Measurements from ENCODE around the gene LRFN4. TPM values are rescaled to one million over a fixed set of nuclear protein-coding genes. Genes with fewer than 3 reads are reported as not detected.
A peak's percentile ranks its signal among the peaks of the same experiment; 100 is the strongest.

Gene LRFN4
- total and polyA plus RNA-seq, 4 donors = 0.75 to 3.4 (median 1.5) TPM; not detected in 1

DNA sequence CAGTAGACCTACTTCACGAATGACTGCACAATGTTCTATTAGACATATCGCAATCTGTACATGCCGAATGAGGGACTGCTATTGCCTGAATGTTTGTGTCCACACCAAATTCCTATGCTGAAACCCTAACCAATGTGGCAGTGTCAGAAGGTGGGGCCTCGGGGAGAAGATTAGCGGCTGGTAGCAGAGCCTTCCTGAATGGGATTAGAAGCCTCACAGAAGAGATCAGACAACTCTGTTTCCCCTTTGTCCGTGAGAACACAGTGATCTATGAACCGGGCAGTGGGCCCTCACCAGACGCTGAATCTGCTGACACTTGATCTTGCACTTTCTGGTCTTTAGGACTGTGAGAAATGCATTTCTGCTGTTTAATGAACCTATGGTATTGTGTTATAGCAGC, 33.1 kb downstream of the LRFN4 start:
- no peaks in the 10 kb centered on the region for H3K36me3 ChIP-seq (ENCODE audit: control insufficient read depth in 4 of 4, insufficient read depth in 3 of 4, low read depth in 1 of 4, low read length in 3 of 4)
- 81% methylated on average over 8 of the region's 8 CpGs for WGBS
- H3K9ac ChIP-seq (ENCODE audit: low read depth in 1 of 2, low read length in 2 of 2) = no peak overlapping the region
- peaks cover under 1 to 16% (median 6%) of the 10 kb centered on the region in 4 donors for H3K4me1 ChIP-seq (ENCODE audit: control insufficient read depth in 4 of 4, insufficient read depth in 4 of 4, low read length in 3 of 4)
- H3K9me3 ChIP-seq (ENCODE audit: control insufficient read depth in 4 of 4, low read length in 3 of 4) = no peaks in the 10 kb centered on the region
- no peak overlapping the region for H3K4me3 ChIP-seq (ENCODE audit: low read depth in 1 of 3, low read length in 3 of 3)
- TF ChIP-seq FOXA1 (IDR thresholded peaks at IDR 0.05) (no peak), YY1 (IDR thresholded peaks at IDR 0.05) (no peak), FOXA2 (IDR thresholded peaks at IDR 0.05) (no peak), NR2F2 (IDR thresholded peaks at IDR 0.05) (no peak), GABPA (IDR thresholded peaks at IDR 0.05 in 1 of 2, conservative IDR thresholded peaks at IDR 0.05 in 1 of 2) (no peak), EGR1 (IDR thresholded peaks at IDR 0.05; ENCODE audit: low read depth in 2 of 2) (no peak), RAD21 (IDR thresholded peaks at IDR 0.05) (no peak), HNF4A (conservative IDR thresholded peaks at IDR 0.05) (no peak)
- TF ChIP-seq, protein P1, sequence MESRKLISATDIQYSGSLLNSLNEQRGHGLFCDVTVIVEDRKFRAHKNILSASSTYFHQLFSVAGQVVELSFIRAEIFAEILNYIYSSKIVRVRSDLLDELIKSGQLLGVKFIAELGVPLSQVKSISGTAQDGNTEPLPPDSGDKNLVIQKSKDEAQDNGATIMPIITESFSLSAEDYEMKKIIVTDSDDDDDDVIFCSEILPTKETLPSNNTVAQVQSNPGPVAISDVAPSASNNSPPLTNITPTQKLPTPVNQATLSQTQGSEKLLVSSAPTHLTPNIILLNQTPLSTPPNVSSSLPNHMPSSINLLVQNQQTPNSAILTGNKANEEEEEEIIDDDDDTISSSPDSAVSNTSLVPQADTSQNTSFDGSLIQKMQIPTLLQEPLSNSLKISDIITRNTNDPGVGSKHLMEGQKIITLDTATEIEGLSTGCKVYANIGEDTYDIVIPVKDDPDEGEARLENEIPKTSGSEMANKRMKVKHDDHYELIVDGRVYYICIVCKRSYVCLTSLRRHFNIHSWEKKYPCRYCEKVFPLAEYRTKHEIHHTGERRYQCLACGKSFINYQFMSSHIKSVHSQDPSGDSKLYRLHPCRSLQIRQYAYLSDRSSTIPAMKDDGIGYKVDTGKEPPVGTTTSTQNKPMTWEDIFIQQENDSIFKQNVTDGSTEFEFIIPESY (IDR thresholded peaks at IDR 0.05) = no peak
- H3K27ac ChIP-seq (ENCODE audit: low read depth in 1 of 2, low read length in 2 of 2) = no peak overlapping the region
- no peak for DNase-seq (ENCODE audit: low spot score)
- no peaks in the 10 kb centered on the region for H3K27me3 ChIP-seq (ENCODE audit: control insufficient read depth in 4 of 4, insufficient read depth in 4 of 4, low read length in 3 of 4)

DNA sequence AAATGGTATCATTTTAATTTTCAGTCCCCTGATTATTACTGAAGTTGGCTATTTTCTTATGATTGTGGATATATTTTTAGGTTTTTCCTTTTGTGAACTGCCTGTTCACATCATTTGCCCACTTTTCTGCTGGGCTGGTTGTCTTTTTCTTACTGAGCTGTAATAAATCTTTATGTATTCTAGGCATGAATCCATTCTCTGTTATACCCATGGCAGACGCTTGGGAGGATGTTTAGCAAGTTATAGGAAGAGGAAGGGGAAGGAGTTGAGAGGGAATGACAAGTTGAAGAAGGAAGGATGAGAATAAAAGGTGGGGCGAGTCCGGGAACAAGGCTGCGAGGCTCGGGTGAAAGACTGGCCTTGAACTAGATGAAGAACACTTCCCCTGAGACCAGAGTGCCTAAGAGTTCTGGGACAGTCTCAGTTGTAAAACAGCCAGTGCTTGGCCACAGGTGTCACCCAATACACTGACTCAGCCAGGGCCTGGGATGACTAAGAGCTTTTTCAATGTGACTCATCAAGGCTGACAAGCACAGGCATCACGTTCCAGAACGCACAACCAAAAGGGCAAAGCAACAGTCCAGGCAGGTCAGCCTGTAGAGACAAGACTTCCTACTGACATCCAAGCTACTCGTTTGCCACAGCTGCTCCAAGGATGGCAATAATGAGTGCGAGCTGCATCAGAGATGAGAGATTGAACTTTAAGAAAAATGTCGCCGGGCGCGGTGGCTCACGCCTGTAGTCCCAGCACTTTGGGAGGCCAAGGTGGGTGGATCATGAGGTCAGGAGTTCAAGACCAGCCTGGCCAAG, 35.2 kb downstream of the LRFN4 start:
- Histone ChIP-seq H3K27me3 (ENCODE audit: control insufficient read depth in 4 of 4, insufficient read depth in 4 of 4, low read length in 3 of 4) (no peaks in the 10 kb centered on the region), H3K9me3 (ENCODE audit: control insufficient read depth in 4 of 4, low read length in 3 of 4) (no peaks in the 10 kb centered on the region), H3K9ac (ENCODE audit: low read depth in 1 of 2, low read length in 2 of 2) (no peak overlapping the region), H3K36me3 (ENCODE audit: control insufficient read depth in 4 of 4, insufficient read depth in 3 of 4, low read depth in 1 of 4, low read length in 3 of 4) (no peaks in the 10 kb centered on the region), H3K4me3 (ENCODE audit: low read depth in 1 of 3, low read length in 3 of 3) (no peak overlapping the region), H3K4me1 (ENCODE audit: control insufficient read depth in 4 of 4, insufficient read depth in 4 of 4, low read length in 3 of 4) (peaks cover 0 to 9% (median 4%) of the 10 kb centered on the region in 4 donors), H3K27ac (ENCODE audit: low read depth in 1 of 2, low read length in 2 of 2) (peak overlapping the region in 1 of 2 donors; percentile 48)
- TF ChIP-seq, protein P2, sequence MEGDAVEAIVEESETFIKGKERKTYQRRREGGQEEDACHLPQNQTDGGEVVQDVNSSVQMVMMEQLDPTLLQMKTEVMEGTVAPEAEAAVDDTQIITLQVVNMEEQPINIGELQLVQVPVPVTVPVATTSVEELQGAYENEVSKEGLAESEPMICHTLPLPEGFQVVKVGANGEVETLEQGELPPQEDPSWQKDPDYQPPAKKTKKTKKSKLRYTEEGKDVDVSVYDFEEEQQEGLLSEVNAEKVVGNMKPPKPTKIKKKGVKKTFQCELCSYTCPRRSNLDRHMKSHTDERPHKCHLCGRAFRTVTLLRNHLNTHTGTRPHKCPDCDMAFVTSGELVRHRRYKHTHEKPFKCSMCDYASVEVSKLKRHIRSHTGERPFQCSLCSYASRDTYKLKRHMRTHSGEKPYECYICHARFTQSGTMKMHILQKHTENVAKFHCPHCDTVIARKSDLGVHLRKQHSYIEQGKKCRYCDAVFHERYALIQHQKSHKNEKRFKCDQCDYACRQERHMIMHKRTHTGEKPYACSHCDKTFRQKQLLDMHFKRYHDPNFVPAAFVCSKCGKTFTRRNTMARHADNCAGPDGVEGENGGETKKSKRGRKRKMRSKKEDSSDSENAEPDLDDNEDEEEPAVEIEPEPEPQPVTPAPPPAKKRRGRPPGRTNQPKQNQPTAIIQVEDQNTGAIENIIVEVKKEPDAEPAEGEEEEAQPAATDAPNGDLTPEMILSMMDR (IDR thresholded peaks at IDR 0.05; ENCODE audit: low read depth, low read length, missing input control) = no peak
- TF ChIP-seq JUND (IDR thresholded peaks at IDR 0.05) (peak; percentile 67 to 93), FOXA1 (IDR thresholded peaks at IDR 0.05) (no peak), HNF4G (IDR thresholded peaks at IDR 0.05) (no peak), YY1 (IDR thresholded peaks at IDR 0.05) (peak; percentile 12), RXRA (IDR thresholded peaks at IDR 0.05) (peak; percentile 37 to 72), NR2F2 (IDR thresholded peaks at IDR 0.05) (no peak), GABPA (IDR thresholded peaks at IDR 0.05 in 1 of 2, conservative IDR thresholded peaks at IDR 0.05 in 1 of 2) (no peak), FOXA2 (IDR thresholded peaks at IDR 0.05) (peak; percentile 24), HNF4A (conservative IDR thresholded peaks at IDR 0.05) (peak; percentile 60 to 84), SP1 (IDR thresholded peaks at IDR 0.05) (no peak), TAF1 (conservative IDR thresholded peaks at IDR 0.05) (no peak), RAD21 (IDR thresholded peaks at IDR 0.05) (peak; percentile 16 to 30), EGR1 (IDR thresholded peaks at IDR 0.05; ENCODE audit: low read depth in 2 of 2) (no peak)
- TF ChIP-seq, protein P3, sequence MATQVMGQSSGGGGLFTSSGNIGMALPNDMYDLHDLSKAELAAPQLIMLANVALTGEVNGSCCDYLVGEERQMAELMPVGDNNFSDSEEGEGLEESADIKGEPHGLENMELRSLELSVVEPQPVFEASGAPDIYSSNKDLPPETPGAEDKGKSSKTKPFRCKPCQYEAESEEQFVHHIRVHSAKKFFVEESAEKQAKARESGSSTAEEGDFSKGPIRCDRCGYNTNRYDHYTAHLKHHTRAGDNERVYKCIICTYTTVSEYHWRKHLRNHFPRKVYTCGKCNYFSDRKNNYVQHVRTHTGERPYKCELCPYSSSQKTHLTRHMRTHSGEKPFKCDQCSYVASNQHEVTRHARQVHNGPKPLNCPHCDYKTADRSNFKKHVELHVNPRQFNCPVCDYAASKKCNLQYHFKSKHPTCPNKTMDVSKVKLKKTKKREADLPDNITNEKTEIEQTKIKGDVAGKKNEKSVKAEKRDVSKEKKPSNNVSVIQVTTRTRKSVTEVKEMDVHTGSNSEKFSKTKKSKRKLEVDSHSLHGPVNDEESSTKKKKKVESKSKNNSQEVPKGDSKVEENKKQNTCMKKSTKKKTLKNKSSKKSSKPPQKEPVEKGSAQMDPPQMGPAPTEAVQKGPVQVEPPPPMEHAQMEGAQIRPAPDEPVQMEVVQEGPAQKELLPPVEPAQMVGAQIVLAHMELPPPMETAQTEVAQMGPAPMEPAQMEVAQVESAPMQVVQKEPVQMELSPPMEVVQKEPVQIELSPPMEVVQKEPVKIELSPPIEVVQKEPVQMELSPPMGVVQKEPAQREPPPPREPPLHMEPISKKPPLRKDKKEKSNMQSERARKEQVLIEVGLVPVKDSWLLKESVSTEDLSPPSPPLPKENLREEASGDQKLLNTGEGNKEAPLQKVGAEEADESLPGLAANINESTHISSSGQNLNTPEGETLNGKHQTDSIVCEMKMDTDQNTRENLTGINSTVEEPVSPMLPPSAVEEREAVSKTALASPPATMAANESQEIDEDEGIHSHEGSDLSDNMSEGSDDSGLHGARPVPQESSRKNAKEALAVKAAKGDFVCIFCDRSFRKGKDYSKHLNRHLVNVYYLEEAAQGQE (IDR thresholded peaks at IDR 0.05) = no peak
- TF ChIP-seq, protein P4, sequence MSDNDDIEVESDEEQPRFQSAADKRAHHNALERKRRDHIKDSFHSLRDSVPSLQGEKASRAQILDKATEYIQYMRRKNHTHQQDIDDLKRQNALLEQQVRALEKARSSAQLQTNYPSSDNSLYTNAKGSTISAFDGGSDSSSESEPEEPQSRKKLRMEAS (IDR thresholded peaks at IDR 0.05) = peak; percentile 51
- TF ChIP-seq, protein P5, sequence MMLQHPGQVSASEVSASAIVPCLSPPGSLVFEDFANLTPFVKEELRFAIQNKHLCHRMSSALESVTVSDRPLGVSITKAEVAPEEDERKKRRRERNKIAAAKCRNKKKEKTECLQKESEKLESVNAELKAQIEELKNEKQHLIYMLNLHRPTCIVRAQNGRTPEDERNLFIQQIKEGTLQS (IDR thresholded peaks at IDR 0.05) = peak; percentile 27
- TF ChIP-seq, protein P1 (IDR thresholded peaks at IDR 0.05) = no peak
- DNase-seq (ENCODE audit: low spot score) = no peak
- 75% methylated on average over 14 of the region's 14 CpGs for WGBS

All from liver (tissue), 9 donors.